ENCODE measurements around the gene SGIP1.
"Not testable (repeated sequence)": the region's sequence is repeated elsewhere in the genome, so short reads cannot be mapped to it uniquely, and the experiment has no call there.

SGIP1 gene

GRCh38 chr1:66578841-66579240 lies 44.9 kb downstream of the SGIP1 start:
- no peak overlapping the region for H3K4me3 ChIP-seq (ENCODE audit: low read depth, low read length)
- no peak for DNase-seq (ENCODE audit: low read depth)
- TF ChIP-seq CTCF (IDR thresholded peaks at IDR 0.05; ENCODE audit: low read depth, low read length, missing control alignments) = no peak

- DNase-seq (ENCODE audit: low read depth) = no peak
- TF ChIP-seq CTCF (IDR thresholded peaks at IDR 0.05; ENCODE audit: low read depth, low read length, missing control alignments) = no peak
- H3K4me3 ChIP-seq (ENCODE audit: low read depth, low read length) = no peak overlapping the region
Measured at GRCh38 chr1:66580081-66580480, 46.1 kb downstream of the SGIP1 start.

- DNase-seq (ENCODE audit: low read depth) = no peak
- H3K4me3 ChIP-seq (ENCODE audit: low read depth, low read length) = no peak overlapping the region
- TF ChIP-seq CTCF (IDR thresholded peaks at IDR 0.05; ENCODE audit: low read depth, low read length, missing control alignments) = no peak
Measured at GRCh38 chr1:66583021-66583420, 49.1 kb downstream of the SGIP1 start.

- no peak overlapping the region for H3K4me3 ChIP-seq (ENCODE audit: low read depth, low read length)
- no peak for TF ChIP-seq CTCF (IDR thresholded peaks at IDR 0.05; ENCODE audit: low read depth, low read length, missing control alignments)
- DNase-seq (ENCODE audit: low read depth) = no peak
Measured at GRCh38 chr1:66585002-66585401, 51.0 kb downstream of the SGIP1 start.

GRCh38 chr1:66589326-66589725 lies 55.4 kb downstream of the SGIP1 start:
- DNase-seq (ENCODE audit: low read depth) = no peak
- H3K4me3 ChIP-seq (ENCODE audit: low read depth, low read length) = no peak overlapping the region
- TF ChIP-seq CTCF (IDR thresholded peaks at IDR 0.05; ENCODE audit: low read depth, low read length, missing control alignments) = no peak

GRCh38 chr1:66592106-66592507 lies 58.2 kb downstream of the SGIP1 start:
- not testable (repeated sequence) for DNase-seq (ENCODE audit: low read depth); H3K4me3 ChIP-seq (ENCODE audit: low read depth, low read length)

GRCh38 chr1:66596191-66596590 lies 62.2 kb downstream of the SGIP1 start:
- no peak for DNase-seq (ENCODE audit: low read depth)
- no peak overlapping the region for H3K4me3 ChIP-seq (ENCODE audit: low read depth, low read length)
- TF ChIP-seq CTCF (IDR thresholded peaks at IDR 0.05; ENCODE audit: low read depth, low read length, missing control alignments) = no peak

GRCh38 chr1:66597500-66597899 lies 63.5 kb downstream of the SGIP1 start:
- no peak for TF ChIP-seq CTCF (IDR thresholded peaks at IDR 0.05; ENCODE audit: low read depth, low read length, missing control alignments)
- DNase-seq (ENCODE audit: low read depth) = no peak
- no peak overlapping the region for H3K4me3 ChIP-seq (ENCODE audit: low read depth, low read length)
